GM12865 (cell line): ENCODE measurements around the gene FAM124A.

Experiments used
- DNase-seq: peaks from one replicate; pipeline ENCODE4 v3.0.0; 2010; ENCODE audit warnings: low read depth
- H3K4me3 ChIP-seq: 2 replicates; pipeline ENCODE4 v1.5.1; 2011; ENCODE audit warnings: mild to moderate bottlenecking, low read depth, low read length, control low read depth
- TF ChIP-seq, protein P1 (sequence below): IDR thresholded peaks from 2 replicates; pipeline ENCODE4 v1.5.1; 2011; ENCODE audit warnings: low read length, control low read depth, low read depth, inconsistent platforms; ENCODE audit not compliant: insufficient read depth; ENCODE audit errors: missing control alignments

FAM124A gene

DNA sequence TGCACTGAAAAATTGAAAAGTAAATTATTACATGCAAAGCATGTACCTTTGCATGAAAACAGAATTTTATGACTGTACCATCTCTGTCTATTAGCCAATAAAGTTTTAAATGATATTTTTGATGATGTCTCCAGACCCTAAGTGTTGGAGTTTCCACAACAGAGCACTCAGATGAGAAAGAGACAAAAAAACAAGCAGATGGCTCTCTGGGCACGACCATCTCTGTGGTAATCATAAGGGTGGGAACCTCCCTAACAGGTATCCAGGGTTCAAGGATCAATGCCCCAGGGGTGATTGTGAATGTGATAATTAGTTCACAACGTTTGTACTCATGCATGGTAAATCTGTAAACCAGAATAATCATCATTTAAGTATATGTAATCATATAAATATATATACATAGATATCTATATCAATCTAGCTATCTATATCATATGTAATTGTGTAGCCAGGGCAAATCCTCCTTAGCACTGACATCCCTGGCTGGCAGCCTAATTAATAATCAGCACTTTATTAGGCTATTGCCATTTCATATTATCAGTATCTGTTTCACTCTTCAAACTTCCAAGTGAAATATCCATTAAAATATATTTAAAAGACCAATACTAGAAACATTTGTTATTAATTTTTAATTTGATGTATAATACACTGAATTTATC, 41.2 kb upstream of the FAM124A start:
- TF ChIP-seq, protein P1, sequence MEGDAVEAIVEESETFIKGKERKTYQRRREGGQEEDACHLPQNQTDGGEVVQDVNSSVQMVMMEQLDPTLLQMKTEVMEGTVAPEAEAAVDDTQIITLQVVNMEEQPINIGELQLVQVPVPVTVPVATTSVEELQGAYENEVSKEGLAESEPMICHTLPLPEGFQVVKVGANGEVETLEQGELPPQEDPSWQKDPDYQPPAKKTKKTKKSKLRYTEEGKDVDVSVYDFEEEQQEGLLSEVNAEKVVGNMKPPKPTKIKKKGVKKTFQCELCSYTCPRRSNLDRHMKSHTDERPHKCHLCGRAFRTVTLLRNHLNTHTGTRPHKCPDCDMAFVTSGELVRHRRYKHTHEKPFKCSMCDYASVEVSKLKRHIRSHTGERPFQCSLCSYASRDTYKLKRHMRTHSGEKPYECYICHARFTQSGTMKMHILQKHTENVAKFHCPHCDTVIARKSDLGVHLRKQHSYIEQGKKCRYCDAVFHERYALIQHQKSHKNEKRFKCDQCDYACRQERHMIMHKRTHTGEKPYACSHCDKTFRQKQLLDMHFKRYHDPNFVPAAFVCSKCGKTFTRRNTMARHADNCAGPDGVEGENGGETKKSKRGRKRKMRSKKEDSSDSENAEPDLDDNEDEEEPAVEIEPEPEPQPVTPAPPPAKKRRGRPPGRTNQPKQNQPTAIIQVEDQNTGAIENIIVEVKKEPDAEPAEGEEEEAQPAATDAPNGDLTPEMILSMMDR: no peak
- DNase-seq: no peak
- no peak overlapping the region for H3K4me3 ChIP-seq

DNA sequence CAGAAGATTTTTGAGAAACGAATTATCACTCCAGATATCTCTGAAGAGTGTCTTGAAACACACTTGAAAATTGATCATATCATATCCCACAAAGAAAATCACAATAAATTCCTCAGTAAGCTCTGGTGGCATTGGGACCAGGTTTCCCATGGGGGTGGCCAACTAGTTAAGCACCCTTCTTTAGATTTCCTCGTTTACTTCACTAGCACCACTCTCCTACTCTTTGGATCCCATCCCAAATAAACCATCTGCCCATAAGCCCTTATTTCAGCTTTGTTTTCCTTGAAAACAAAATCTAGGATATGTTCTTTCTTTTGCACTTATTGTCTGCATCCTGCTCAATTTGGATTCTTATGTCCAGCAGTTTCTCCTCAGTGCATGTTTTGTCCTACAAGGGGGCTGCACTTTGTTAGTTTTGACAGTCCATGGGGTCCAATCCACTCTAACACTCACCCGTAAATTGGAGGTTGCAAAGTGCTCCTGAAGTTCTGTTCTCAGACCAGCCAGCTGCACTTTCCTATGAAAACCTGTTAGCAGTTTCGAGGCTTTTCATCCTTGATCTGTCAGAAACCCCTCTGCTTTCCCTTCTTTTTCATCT, 40.3 kb upstream of the FAM124A start:
- H3K4me3 ChIP-seq: no peak overlapping the region
- no peak for DNase-seq
- TF ChIP-seq, protein P1: no peak

DNA sequence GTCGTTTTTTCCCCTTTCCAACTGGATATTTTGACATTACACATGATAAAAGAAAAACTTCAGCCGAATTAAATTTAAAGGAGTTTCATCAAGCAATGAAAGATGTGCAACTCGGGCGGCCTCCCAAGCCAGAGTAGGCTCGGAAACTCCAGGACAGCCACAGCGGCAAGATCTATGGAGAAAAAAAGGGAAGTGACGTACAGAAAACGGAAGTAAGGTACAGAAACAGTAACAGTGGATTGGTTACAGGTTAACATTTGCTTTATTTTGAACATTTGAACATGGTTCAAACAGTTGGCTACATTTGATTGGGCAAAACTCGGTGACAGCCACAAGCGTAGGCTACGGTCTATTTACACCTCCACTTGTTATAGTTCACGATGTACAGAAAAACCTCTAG, 30.5 kb upstream of the FAM124A start:
- no peak for DNase-seq
- H3K4me3 ChIP-seq: no peak overlapping the region
- TF ChIP-seq, protein P1: no peak

DNA sequence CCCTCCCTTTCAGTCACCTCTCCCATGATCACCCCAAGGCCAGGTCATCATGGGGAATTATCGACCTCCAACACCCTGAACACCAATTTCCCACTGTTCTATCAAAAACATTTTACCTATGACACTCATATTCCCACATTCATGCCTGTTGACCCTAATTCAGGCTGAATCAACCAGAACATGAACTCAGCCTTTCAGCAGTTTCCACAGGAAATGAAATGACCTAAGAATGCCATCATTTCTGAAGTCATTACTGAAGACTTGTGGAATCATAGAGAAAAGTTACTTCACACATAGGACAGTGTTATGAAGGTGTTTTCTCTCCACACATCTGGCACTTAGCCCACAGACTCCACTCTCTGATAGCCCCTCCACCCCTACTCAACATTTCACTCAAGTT, 29.9 kb upstream of the FAM124A start:
- TF ChIP-seq, protein P1: no peak
- no peak overlapping the region for H3K4me3 ChIP-seq

DNA sequence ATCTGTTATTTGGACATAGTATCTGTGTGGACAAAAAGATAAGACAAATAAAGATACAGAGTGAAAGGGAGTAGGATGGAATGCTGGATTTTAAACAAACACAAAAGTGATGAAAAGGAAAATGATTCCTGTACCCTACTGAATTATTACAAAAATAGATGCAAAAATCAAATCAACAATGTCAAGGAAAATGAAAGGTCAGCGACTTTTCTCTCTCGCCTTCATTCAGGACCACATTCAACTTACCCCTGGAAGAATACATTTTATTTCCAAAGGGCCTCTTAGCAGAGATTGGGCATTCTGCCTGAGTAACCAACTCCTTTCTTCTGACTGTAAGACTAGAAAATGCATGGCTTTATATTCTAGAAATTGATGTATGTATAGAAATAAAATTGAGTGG, 28.8 kb upstream of the FAM124A start:
- no peak overlapping the region for H3K4me3 ChIP-seq
- TF ChIP-seq, protein P1: no peak
- no peak for DNase-seq

More for the DNA sequence above, 29.9 kb upstream of the FAM124A start:
- DNase-seq: no peak

DNA sequence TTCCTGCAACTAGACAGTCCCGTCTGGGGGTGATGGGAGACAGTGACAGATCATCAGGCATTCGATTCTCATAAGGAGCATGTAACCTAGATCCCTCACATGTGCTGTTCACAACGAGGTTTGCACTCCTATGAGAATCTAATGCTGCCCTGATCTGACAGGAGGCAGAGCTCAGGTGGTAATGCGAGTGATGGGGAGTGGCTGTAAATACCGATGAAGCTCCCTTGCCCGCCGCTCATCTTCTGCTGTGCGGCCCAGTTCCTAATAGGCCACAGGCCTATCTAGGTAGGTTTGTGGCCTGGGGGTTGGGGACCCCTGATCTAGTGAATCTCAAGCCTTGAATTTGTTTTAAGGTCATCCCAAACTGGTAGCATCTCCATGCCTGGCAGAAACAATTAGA, 27.3 kb upstream of the FAM124A start:
- TF ChIP-seq, protein P1: no peak
- no peak for DNase-seq
- H3K4me3 ChIP-seq: no peak overlapping the region

DNA sequence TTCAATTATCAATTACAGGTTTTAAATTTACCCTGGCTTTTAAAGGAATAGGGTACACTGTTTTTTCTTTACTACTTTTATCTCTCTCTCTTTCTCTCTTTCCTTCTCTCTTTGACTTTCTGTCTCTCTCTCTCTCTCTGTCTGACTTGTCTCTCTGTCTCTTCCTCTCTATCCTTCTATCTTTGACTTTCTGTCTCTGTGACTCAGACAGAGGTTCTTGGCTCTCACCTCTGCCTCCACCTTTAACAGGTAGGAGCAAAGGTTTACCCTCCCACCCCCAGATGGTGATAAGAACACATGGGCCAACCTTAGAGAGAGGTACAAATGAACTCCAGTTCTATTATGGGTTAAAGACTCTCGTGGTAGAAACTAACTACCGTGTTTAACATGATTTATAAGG, 20.3 kb upstream of the FAM124A start:
- DNase-seq: no peak
- TF ChIP-seq, protein P1: no peak
- H3K4me3 ChIP-seq: no peak overlapping the region
